Measurements from ENCODE around the gene ZNF677.
A peak's percentile ranks its signal among the peaks of the same experiment; 100 is the strongest.
"Not testable (repeated sequence)": the region's sequence is repeated elsewhere in the genome, so short reads cannot be mapped to it uniquely, and the experiment has no call there.

ZNF677 gene

GRCh38 chr19:53254411-53255341, at the start of gene ZNF677:
TSS of gene ZNF677 (minus strand) at chr19:53254873. CDS start at chr19:53251550, 3,323 bp downstream.
- DNase-seq = peak; percentile 66

GRCh38 chr19:53301341-53301740, 46.7 kb upstream of the ZNF677 start:
- not testable (repeated sequence) for DNase-seq

- no peak for DNase-seq
Observed at GRCh38 chr19:53294786-53295441, 40.2 kb upstream of the ZNF677 start.

- no peak for DNase-seq
Observed at GRCh38 chr19:53290758-53291549, 36.3 kb upstream of the ZNF677 start.

GRCh38 chr19:53285087-53285486, 30.4 kb upstream of the ZNF677 start:
- DNase-seq = no peak

- DNase-seq = not testable (repeated sequence)
Observed at GRCh38 chr19:53281947-53282346, 27.3 kb upstream of the ZNF677 start.

- no peak for DNase-seq
Observed at GRCh38 chr19:53275480-53275879, 20.8 kb upstream of the ZNF677 start.

GRCh38 chr19:53272044-53272443, 17.4 kb upstream of the ZNF677 start:
- DNase-seq = no peak

GRCh38 chr19:53269861-53270260, 15.2 kb upstream of the ZNF677 start:
- not testable (repeated sequence) for DNase-seq

- not testable (repeated sequence) for DNase-seq
Observed at GRCh38 chr19:53267623-53268022, 12.9 kb upstream of the ZNF677 start, which contains the start of gene VN1R4. TSS of gene VN1R4 (minus strand) at chr19:53267723. CDS start at chr19:53267665, 58 bp downstream.

GRCh38 chr19:53257715-53258342, 3.2 kb upstream of the ZNF677 start, which contains the start of gene VN1R2:
TSS of gene VN1R2 (plus strand) at chr19:53258292. CDS start at chr19:53258376, 84 bp downstream.
- DNase-seq = not testable (repeated sequence)

GRCh38 chr19:53246498-53246897, 8.2 kb downstream of the ZNF677 start:
- no peak for DNase-seq

GRCh38 chr19:53237114-53237777, 17.4 kb downstream of the ZNF677 start:
- DNase-seq = no peak

- no peak for DNase-seq
Observed at GRCh38 chr19:53224606-53225005, 30.1 kb downstream of the ZNF677 start.

- not testable (repeated sequence) for DNase-seq
Observed at GRCh38 chr19:53222716-53223115, 32.0 kb downstream of the ZNF677 start.

GRCh38 chr19:53212703-53213320, 41.9 kb downstream of the ZNF677 start:
- DNase-seq = no peak

GRCh38 chr19:53211554-53211953, 43.1 kb downstream of the ZNF677 start:
- not testable (repeated sequence) for DNase-seq

- peak; percentile 91 for DNase-seq
Observed at GRCh38 chr19:53196777-53197396, 57.8 kb downstream of the ZNF677 start.

GRCh38 chr19:53195265-53195903, 59.3 kb downstream of the ZNF677 start:
- DNase-seq = peak; percentile 60

GRCh38 chr19:53193535-53194222, 61.0 kb downstream of the ZNF677 start:
- DNase-seq = no peak

Data from NCI-H774 (cell line).